ENCODE results near the gene SYCN.

DNA sequence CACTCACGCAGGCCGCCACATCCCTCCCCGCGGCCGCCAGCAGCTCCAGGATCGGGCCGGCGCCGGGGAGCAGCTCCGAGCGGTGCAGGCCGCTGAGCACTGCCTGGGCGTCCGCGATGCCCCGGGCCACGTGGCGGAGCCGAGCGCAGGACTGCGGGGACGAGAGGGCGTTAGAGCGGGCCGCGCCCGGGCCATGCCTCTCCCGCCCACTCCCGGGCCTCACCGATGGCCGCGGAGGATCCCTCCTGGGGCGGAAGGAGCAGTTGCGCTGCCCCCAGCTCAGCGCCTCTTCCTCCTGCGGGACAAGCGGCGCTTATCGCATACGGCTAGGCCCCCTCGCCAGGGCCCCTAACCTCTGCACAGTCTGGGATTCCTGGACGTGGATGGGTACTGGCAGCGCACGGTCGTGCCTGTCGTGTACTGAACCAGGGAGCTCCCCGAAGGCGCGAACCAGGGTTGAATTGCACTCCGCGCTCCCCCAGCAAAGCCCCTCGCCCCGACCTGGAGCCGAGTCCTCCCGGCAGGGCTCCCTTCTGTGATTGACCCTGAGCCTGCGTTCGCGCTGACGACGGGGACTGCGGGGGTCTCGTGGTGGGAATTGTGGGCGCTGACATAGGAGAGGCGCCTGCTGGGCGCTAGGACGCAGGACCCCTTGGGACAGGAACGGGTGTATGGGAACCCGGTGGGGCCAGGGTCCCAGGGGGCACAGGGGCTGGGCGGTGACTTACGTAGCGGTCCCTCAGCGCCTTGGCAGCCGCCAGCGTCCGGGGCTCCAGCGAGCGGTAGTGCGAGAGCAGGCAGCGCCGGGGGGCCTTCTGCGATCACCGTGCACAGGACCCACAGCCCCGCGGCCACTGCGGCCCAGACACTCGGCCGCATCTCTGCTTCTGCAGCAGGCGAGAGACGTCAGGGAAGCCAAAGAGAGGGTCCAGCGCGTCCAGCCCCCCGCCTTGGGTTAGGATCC is 43.9 kb upstream of the SYCN start:
- TF ChIP-seq EZH2 (IDR thresholded peaks at IDR 0.05; ENCODE audit: insufficient read depth, poor library complexity, severe bottlenecking) = peak; percentile 82
- no peak for TF ChIP-seq EZH2phosphoT487 (IDR thresholded peaks at IDR 0.05; ENCODE audit: insufficient read depth, low read depth)
